GM12873 (cell line): ENCODE measurements around the gene USP17L17.
"Not testable (repeated sequence)": the region's sequence is repeated elsewhere in the genome, so short reads cannot be mapped to it uniquely, and the experiment has no call there.

Experiments
- CTCF ChIP-seq: IDR thresholded peaks from 2 replicates; pipeline ENCODE4 v1.5.1; 2012; ENCODE audit warnings: low read depth, mild to moderate bottlenecking, moderate library complexity, low read length, control low read depth; ENCODE audit not compliant: insufficient read depth; ENCODE audit errors: missing control alignments

USP17L17 gene

GRCh38 chr4:9243579-9243978 is at the start of gene USP17L17:
USP17L17 (plus strand) TSS chr4:9243879; CDS start chr4:9243879, 0 bp downstream.
- not testable (repeated sequence) for TF ChIP-seq CTCF

- TF ChIP-seq CTCF, result not testable (repeated sequence)
Observed at GRCh38 chr4:9210357-9210756, 33.3 kb upstream of the USP17L17 start, which contains the start of gene USP17L10. USP17L10 (plus strand) TSS chr4:9210657; CDS start chr4:9210657, 0 bp downstream.

GRCh38 chr4:9215105-9215504 is 28.6 kb upstream of the USP17L17 start, which contains the start of gene USP17L11:
USP17L11 (plus strand) TSS chr4:9215405; CDS start chr4:9215405, 0 bp downstream.
- TF ChIP-seq CTCF, result not testable (repeated sequence)

GRCh38 chr4:9219852-9220251 is 23.8 kb upstream of the USP17L17 start, which contains the start of gene USP17L12:
USP17L12 (plus strand) TSS chr4:9220152; CDS start chr4:9220152, 0 bp downstream.
- TF ChIP-seq CTCF, result not testable (repeated sequence)

- not testable (repeated sequence) for TF ChIP-seq CTCF
Observed at GRCh38 chr4:9224596-9224995, 19.1 kb upstream of the USP17L17 start, which contains the start of gene USP17L13. USP17L13 (plus strand) TSS chr4:9224896; CDS start chr4:9224896, 0 bp downstream.

- TF ChIP-seq CTCF, result not testable (repeated sequence)
Observed at GRCh38 chr4:9234085-9234484, 9.6 kb upstream of the USP17L17 start, which contains the start of gene USP17L15. USP17L15 (plus strand) TSS chr4:9234385; CDS start chr4:9234385, 0 bp downstream.

GRCh38 chr4:9247953-9248680 is 4.4 kb downstream of the USP17L17 start, which contains the start of gene USP17L18:
USP17L18 (plus strand) TSS chr4:9248630; CDS start chr4:9248630, 0 bp downstream.
- not testable (repeated sequence) for TF ChIP-seq CTCF
